H1 (cell line): Measurements from ENCODE around the gene FLNC. TPM values are rescaled to one million over a fixed set of nuclear protein-coding genes. Genes with fewer than 3 reads are reported as not detected.
A peak's percentile ranks its signal among the peaks of the same experiment; 100 is the strongest.

Experiments
- BACH1 ChIP-seq: IDR thresholded peaks from 2 replicates; pipeline ENCODE4 v1.6.1; 2012; ENCODE audit warnings: low read length, improper control_type of control experiment
- BRCA1 ChIP-seq: IDR thresholded peaks from 2 replicates; pipeline ENCODE4 v1.6.1; 2012; ENCODE audit warnings: low read depth, low read length, improper control_type of control experiment
- CBX8 ChIP-seq: fragments of 300-800, 300-1000 bp; sonication (generic); IDR thresholded peaks from 2 replicates; pipeline ENCODE4 v1.7.1; 2016; ENCODE audit warnings: low read depth, low read length, borderline replicate concordance
- CEBPB ChIP-seq: IDR thresholded peaks from 2 replicates; pipeline ENCODE4 v1.6.1; 2012; ENCODE audit warnings: low read depth, low read length
- CHD1 ChIP-seq: IDR thresholded peaks from 2 replicates; pipeline ENCODE4 v1.6.1; 2012; ENCODE audit warnings: low read depth, low read length, improper control_type of control experiment
- EP300 ChIP-seq, 2 experiments: IDR thresholded peaks; 1 replicate in 1 of 2; 2 replicates in 1 of 2; pipeline ENCODE4 v1.6.1; 2011 to 2012; ENCODE audit warnings: low read depth in 2 of 2, low read length in 2 of 2, mild to moderate bottlenecking in 2 of 2, borderline replicate concordance in 1 of 2, inconsistent platforms in 1 of 2, moderate library complexity in 1 of 2
- GABPA ChIP-seq: IDR thresholded peaks from 2 replicates; pipeline ENCODE4 v1.6.1; 2011; ENCODE audit warnings: mild to moderate bottlenecking, low read length, moderate library complexity, borderline replicate concordance; ENCODE audit not compliant: insufficient read depth
- GTF2F1 ChIP-seq: IDR thresholded peaks from 2 replicates; pipeline ENCODE4 v1.6.1; 2012; ENCODE audit warnings: low read depth, low read length, improper control_type of control experiment, borderline replicate concordance
- HDAC2 ChIP-seq, 2 experiments: fragments of 300-600 bp in 1 of 2; sonication (generic) in 1 of 2; IDR thresholded peaks; 2 replicates each; pipeline ENCODE4 v1.6.1; 2011 to 2012; ENCODE audit warnings: low read depth in 2 of 2, low read length in 2 of 2, mild to moderate bottlenecking in 2 of 2, moderate library complexity in 2 of 2, borderline replicate concordance in 1 of 2, inconsistent platforms in 1 of 2
- JUN ChIP-seq: IDR thresholded peaks from 2 replicates; pipeline ENCODE4 v1.6.1; 2011; ENCODE audit warnings: low read depth, mild to moderate bottlenecking, improper control_type of control experiment, low read length
- JUND ChIP-seq: IDR thresholded peaks from 2 replicates; pipeline ENCODE4 v1.6.1; 2011; ENCODE audit warnings: mild to moderate bottlenecking, improper control_type of control experiment, low read length
- POLR2A ChIP-seq, 2 experiments: IDR thresholded peaks; 1 replicate in 1 of 2; 2 replicates in 1 of 2; pipeline ENCODE4 v1.6.1; 2011; ENCODE audit warnings: low read depth in 2 of 2, low read length in 2 of 2, mild to moderate bottlenecking in 2 of 2; ENCODE audit errors: control extremely low read depth in 1 of 2
- POU5F1 ChIP-seq: IDR thresholded peaks from 2 replicates; pipeline ENCODE4 v1.6.1; 2011; ENCODE audit warnings: low read depth, mild to moderate bottlenecking, low read length, moderate library complexity
- RAD21 ChIP-seq, 2 experiments: IDR thresholded peaks in 1 of 2; conservative IDR thresholded peaks in 1 of 2; 2 replicates each; pipeline ENCODE4 v1.6.1; 2011; ENCODE audit warnings: low read depth in 2 of 2, low read length in 2 of 2, improper control_type of control experiment in 1 of 2, inconsistent platforms in 1 of 2, mild to moderate bottlenecking in 1 of 2, moderate library complexity in 1 of 2
- RNF2 ChIP-seq: fragments of 200-900, 300-1000 bp; sonication (generic); IDR thresholded peaks from 2 replicates; pipeline ENCODE4 v1.7.1; 2016; ENCODE audit warnings: borderline replicate concordance, low read depth, mild to moderate bottlenecking, antibody characterized with exemption, low read length; ENCODE audit not compliant: poor library complexity, severe bottlenecking; ENCODE audit errors: missing control alignments
- RXRA ChIP-seq: IDR thresholded peaks from 2 replicates; pipeline ENCODE4 v1.6.1; 2011; ENCODE audit warnings: low read depth, mild to moderate bottlenecking, low read length, moderate library complexity; ENCODE audit not compliant: insufficient read depth
- SIRT6 ChIP-seq: IDR thresholded peaks from one replicate; pipeline ENCODE4 v1.7.1; 2012; ENCODE audit warnings: low read length, inconsistent platforms
- SP1 ChIP-seq: IDR thresholded peaks from 2 replicates; pipeline ENCODE4 v1.6.1; 2011; ENCODE audit warnings: low read depth, low read length
- SP2 ChIP-seq: IDR thresholded peaks from 2 replicates; pipeline ENCODE4 v1.6.1; 2012; ENCODE audit warnings: mild to moderate bottlenecking, low read length, inconsistent platforms
- TBP ChIP-seq: IDR thresholded peaks from 2 replicates; pipeline ENCODE4 v1.6.1; 2011; ENCODE audit warnings: low read depth, low read length, improper control_type of control experiment
- polyA plus RNA-seq, 7 experiments: library from polyadenylated mRNA; depleted of rRNA in 3 of 7; stranded (reverse) in 5 of 7; unstranded in 2 of 7; fragments of >200 nt in 5 of 7; fragments of 200-250 nt in 2 of 7; gene quantifications; 1 replicate in 5 of 7; 2 replicates in 1 of 7; 4 replicates in 1 of 7; pipeline versions ENCODE4 v1.2.1 to v1.2.3, GENCODE V29; 2011 to 2013; ENCODE audit warnings: missing spikeins in 2 of 7, mixed read lengths in 2 of 7
- total RNA-seq: library from RNA; stranded (reverse); fragmentation: NEBNext Ultra II Directional; extraction: Animal tissue kit (Norgen Biotek cat#: 25700); gene quantifications from 2 replicates; pipeline ENCODE4 v1.2.1, GENCODE V29; 2021
- TF ChIP-seq, protein P1 (sequence below): IDR thresholded peaks from 2 replicates; pipeline ENCODE4 v1.6.1; 2012; ENCODE audit warnings: low read length, inconsistent platforms
- TF ChIP-seq, protein P2 (sequence below): IDR thresholded peaks from 2 replicates; pipeline ENCODE4 v1.6.1; 2011; ENCODE audit warnings: low read depth, mild to moderate bottlenecking, low read length; ENCODE audit not compliant: insufficient read depth

Gene FLNC
- total and polyA plus RNA-seq, 2 of the 8 experiments (the other 6 are each of a cell fraction or from before 2014, with no cell fraction given) = 1.9 to 10.7 TPM

DNA sequence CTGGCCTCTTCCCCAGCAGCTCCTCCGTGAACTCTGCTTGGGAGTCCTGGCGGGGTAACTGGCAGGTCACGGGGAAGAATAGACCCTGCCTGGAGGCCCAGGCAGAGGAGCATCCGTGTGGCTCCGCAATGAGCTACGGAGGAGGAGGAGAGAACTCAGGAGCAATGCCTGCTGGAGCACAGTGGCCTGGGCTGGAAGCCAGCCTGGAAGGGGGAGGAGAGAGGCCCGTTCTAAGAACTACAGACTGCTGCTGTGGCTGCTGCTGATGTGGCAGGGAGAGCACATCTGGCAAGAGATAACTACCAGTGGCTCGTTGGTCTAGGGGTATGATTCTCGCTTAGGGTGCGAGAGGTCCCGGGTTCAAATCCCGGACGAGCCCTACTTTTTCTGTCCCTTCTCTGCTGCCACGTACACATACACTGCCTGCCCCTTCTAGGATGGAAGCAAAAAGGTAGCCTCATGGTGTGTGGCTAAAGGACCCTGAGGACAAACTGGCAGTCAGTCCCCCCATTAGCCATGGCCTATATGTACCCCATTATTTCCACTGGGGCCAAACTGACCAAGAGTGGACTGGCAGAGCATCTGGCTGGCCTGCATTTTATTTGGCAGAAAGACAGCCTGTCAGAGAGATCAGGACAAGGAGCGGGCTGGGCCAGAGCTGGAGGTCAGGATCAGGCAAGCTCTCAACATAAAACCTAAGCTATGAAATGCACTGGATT lies 46.9 kb upstream of the FLNC start (continued):
- TF ChIP-seq RNF2 = no peak
- TF ChIP-seq CEBPB = peak; percentile 68; the same call in 1 of the 2 replicates
- TF ChIP-seq TBP = peak; percentile 100
- TF ChIP-seq GTF2F1 = no peak
- TF ChIP-seq, protein P1, sequence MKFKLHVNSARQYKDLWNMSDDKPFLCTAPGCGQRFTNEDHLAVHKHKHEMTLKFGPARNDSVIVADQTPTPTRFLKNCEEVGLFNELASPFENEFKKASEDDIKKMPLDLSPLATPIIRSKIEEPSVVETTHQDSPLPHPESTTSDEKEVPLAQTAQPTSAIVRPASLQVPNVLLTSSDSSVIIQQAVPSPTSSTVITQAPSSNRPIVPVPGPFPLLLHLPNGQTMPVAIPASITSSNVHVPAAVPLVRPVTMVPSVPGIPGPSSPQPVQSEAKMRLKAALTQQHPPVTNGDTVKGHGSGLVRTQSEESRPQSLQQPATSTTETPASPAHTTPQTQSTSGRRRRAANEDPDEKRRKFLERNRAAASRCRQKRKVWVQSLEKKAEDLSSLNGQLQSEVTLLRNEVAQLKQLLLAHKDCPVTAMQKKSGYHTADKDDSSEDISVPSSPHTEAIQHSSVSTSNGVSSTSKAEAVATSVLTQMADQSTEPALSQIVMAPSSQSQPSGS = peak; percentile 85
- TF ChIP-seq SIRT6 = no peak
- TF ChIP-seq POU5F1 = no peak
- TF ChIP-seq POLR2A (IDR thresholded peaks at IDR 0.05; ENCODE audit: control extremely low read depth in 1 of 2, low read depth in 2 of 2, low read length in 2 of 2) = no peak
- TF ChIP-seq GABPA = 0 out of 2 replicates have a peak, but pooled peaks have one; percentile 42
- TF ChIP-seq JUN = no peak
- no peak for TF ChIP-seq RAD21 (IDR thresholded peaks at IDR 0.05 in 1 of 2, conservative IDR thresholded peaks at IDR 0.05 in 1 of 2; ENCODE audit: low read depth in 2 of 2, low read length in 2 of 2)
- TF ChIP-seq, protein P2, sequence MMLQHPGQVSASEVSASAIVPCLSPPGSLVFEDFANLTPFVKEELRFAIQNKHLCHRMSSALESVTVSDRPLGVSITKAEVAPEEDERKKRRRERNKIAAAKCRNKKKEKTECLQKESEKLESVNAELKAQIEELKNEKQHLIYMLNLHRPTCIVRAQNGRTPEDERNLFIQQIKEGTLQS = no peak
- no peak for TF ChIP-seq BRCA1
- TF ChIP-seq EP300 (IDR thresholded peaks at IDR 0.05; ENCODE audit: borderline replicate concordance in 1 of 2, low read depth in 2 of 2, low read length in 2 of 2) = no peak
- no peak for TF ChIP-seq RXRA
- TF ChIP-seq BACH1 = no peak
- no peak for TF ChIP-seq SP1
- TF ChIP-seq CHD1 = no peak
- no peak for TF ChIP-seq SP2
- TF ChIP-seq CBX8 = no peak
- no peak for TF ChIP-seq JUND
- TF ChIP-seq HDAC2 (IDR thresholded peaks at IDR 0.05; ENCODE audit: borderline replicate concordance in 1 of 2, low read depth in 2 of 2, low read length in 2 of 2) = no peak
